ENCODE results near the gene VAV1.

VAV1 gene

GRCh38 chr19:6732803-6733337 lies 39.6 kb upstream of the VAV1 start:
- Histone ChIP-seq H3K27me3 (ENCODE audit: insufficient read depth, low read length) (no peaks in the 10 kb centered on the region), H3K4me1 (ENCODE audit: insufficient read depth, low read length) (peaks cover 5% of the 10 kb centered on the region), H3K4me3 (ENCODE audit: low read length) (no peak overlapping the region), H2AFZ (ENCODE audit: low read depth, low read length) (no peak overlapping the region), H3K36me3 (ENCODE audit: insufficient read depth, low read length) (no peaks in the 10 kb centered on the region), H3K9me3 (ENCODE audit: low read length) (no peaks in the 10 kb centered on the region)

DNA sequence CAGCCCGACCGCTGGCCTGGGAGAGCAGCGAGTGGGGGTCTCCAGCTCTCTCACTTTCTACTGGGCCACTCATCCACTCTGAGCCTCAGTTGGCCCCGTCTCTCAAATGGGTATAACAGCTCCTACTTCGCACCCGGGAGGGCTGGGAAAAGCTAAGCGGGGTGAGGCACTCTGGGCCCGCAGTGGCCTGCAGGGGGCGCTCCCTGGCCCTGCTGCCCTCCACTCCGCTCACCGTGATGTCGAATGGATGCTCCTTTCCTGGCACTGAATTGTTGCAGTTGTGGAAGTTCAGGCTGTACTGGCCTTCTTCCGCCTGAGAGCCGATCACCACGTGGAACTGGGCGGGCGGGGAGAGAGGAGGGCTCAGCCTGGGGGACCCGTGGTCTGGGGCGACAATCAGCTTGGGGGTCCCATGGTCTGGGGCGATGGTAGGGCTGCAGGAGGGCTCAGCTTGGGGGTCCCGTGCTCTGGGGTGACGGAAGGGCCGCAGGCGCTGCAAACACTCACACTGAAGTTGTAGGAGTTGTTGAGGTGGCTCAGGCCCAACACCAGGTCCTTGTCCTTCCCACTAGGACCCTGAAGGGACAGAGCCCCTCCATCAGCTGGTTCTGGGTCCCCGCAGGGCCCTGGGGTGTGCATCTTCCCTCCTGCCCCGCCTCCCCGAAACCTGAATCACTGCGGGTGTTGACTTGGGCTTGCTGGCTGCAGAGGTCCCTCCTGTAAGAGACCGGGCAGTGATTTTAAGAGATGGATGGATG lies 39.0 kb upstream of the VAV1 start:
- Histone ChIP-seq H2AFZ (ENCODE audit: low read depth, low read length) (no peak overlapping the region), H3K4me3 (ENCODE audit: low read length) (no peak overlapping the region), H3K27me3 (ENCODE audit: insufficient read depth, low read length) (no peaks in the 10 kb centered on the region), H3K36me3 (ENCODE audit: insufficient read depth, low read length) (no peaks in the 10 kb centered on the region), H3K4me1 (ENCODE audit: insufficient read depth, low read length) (peaks cover 12% of the 10 kb centered on the region), H3K9me3 (ENCODE audit: low read length) (no peaks in the 10 kb centered on the region)

DNA sequence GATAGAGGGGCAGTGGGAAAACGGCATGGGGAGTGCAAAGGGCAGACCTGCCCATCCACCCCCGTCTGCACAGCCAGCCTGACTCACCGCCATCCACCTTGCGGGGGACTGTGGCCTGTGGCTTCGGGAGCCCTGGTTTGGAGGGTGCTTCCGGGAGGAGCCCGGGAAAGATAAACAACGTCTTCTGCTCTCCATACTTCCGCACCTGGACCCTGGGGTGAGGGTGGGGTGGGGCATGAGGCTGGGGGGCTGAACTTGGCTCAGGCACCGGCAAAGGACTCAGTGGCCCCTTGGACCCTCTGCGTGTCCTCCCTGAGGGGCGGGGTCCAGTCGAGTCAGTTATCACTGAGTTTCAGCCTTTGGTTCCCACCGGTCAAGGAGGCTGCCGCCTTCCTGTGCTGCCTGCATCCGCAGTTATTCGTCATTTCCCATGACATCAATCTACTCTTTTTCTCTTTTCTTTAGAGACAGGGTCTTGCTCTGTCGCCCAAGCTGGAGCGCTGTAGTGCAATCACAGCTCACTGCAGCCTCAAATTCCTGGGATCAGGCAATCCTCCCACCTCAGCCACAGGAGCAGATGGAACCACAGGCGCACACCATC lies 38.3 kb upstream of the VAV1 start:
- no peaks in the 10 kb centered on the region for H3K9me3 ChIP-seq (ENCODE audit: low read length)
- H3K36me3 ChIP-seq (ENCODE audit: insufficient read depth, low read length): no peaks in the 10 kb centered on the region
- H3K27me3 ChIP-seq (ENCODE audit: insufficient read depth, low read length): no peaks in the 10 kb centered on the region
- H3K4me1 ChIP-seq (ENCODE audit: insufficient read depth, low read length): peaks cover 18% of the 10 kb centered on the region
- no peak overlapping the region for H3K4me3 ChIP-seq (ENCODE audit: low read length)
- no peak overlapping the region for H2AFZ ChIP-seq (ENCODE audit: low read depth, low read length)

- H3K4me1 ChIP-seq (ENCODE audit: insufficient read depth, low read length): peaks cover 21% of the 10 kb centered on the region
- no peaks in the 10 kb centered on the region for H3K27me3 ChIP-seq (ENCODE audit: insufficient read depth, low read length)
- H3K4me3 ChIP-seq (ENCODE audit: low read length): no peak overlapping the region
- H2AFZ ChIP-seq (ENCODE audit: low read depth, low read length): no peak overlapping the region
- H3K9me3 ChIP-seq (ENCODE audit: low read length): no peaks in the 10 kb centered on the region
- H3K36me3 ChIP-seq (ENCODE audit: insufficient read depth, low read length): no peaks in the 10 kb centered on the region
Measured at GRCh38 chr19:6735181-6735911, 37.2 kb upstream of the VAV1 start.

GRCh38 chr19:6736169-6736916 lies 36.2 kb upstream of the VAV1 start:
- H3K27me3 ChIP-seq (ENCODE audit: insufficient read depth, low read length): no peaks in the 10 kb centered on the region
- peak overlapping the region; percentile 75 for H2AFZ ChIP-seq (ENCODE audit: low read depth, low read length)
- no peaks in the 10 kb centered on the region for H3K36me3 ChIP-seq (ENCODE audit: insufficient read depth, low read length)
- no peaks in the 10 kb centered on the region for H3K9me3 ChIP-seq (ENCODE audit: low read length)
- H3K4me1 ChIP-seq (ENCODE audit: insufficient read depth, low read length): peaks cover 29% of the 10 kb centered on the region
- peak overlapping the region; percentile 82 for H3K4me3 ChIP-seq (ENCODE audit: low read length)

- peak overlapping the region; percentile 75 for H2AFZ ChIP-seq (ENCODE audit: low read depth, low read length)
- H3K4me1 ChIP-seq (ENCODE audit: insufficient read depth, low read length): peaks cover 29% of the 10 kb centered on the region
- no peaks in the 10 kb centered on the region for H3K36me3 ChIP-seq (ENCODE audit: insufficient read depth, low read length)
- peak overlapping the region; percentile 82 for H3K4me3 ChIP-seq (ENCODE audit: low read length)
- H3K9me3 ChIP-seq (ENCODE audit: low read length): no peaks in the 10 kb centered on the region
- no peaks in the 10 kb centered on the region for H3K27me3 ChIP-seq (ENCODE audit: insufficient read depth, low read length)
Measured at GRCh38 chr19:6736917-6737283, 35.6 kb upstream of the VAV1 start.

- peaks cover 29% of the 10 kb centered on the region for H3K4me1 ChIP-seq (ENCODE audit: insufficient read depth, low read length)
- no peaks in the 10 kb centered on the region for H3K27me3 ChIP-seq (ENCODE audit: insufficient read depth, low read length)
- peak within 1 kb of the TSS; percentile 75 for H2AFZ ChIP-seq (ENCODE audit: low read depth, low read length)
- H3K4me3 ChIP-seq (ENCODE audit: low read length): peak within 1 kb of the TSS; percentile 82
- H3K36me3 ChIP-seq (ENCODE audit: insufficient read depth, low read length): no peaks in the 10 kb centered on the region
- no peaks in the 10 kb centered on the region for H3K9me3 ChIP-seq (ENCODE audit: low read length)
Measured at GRCh38 chr19:6737284-6737872, 35.1 kb upstream of the VAV1 start, which contains the start of gene GPR108. TSS of gene GPR108 (minus strand) at chr19:6737580. CDS start at chr19:6737576, 4 bp downstream.

DNA sequence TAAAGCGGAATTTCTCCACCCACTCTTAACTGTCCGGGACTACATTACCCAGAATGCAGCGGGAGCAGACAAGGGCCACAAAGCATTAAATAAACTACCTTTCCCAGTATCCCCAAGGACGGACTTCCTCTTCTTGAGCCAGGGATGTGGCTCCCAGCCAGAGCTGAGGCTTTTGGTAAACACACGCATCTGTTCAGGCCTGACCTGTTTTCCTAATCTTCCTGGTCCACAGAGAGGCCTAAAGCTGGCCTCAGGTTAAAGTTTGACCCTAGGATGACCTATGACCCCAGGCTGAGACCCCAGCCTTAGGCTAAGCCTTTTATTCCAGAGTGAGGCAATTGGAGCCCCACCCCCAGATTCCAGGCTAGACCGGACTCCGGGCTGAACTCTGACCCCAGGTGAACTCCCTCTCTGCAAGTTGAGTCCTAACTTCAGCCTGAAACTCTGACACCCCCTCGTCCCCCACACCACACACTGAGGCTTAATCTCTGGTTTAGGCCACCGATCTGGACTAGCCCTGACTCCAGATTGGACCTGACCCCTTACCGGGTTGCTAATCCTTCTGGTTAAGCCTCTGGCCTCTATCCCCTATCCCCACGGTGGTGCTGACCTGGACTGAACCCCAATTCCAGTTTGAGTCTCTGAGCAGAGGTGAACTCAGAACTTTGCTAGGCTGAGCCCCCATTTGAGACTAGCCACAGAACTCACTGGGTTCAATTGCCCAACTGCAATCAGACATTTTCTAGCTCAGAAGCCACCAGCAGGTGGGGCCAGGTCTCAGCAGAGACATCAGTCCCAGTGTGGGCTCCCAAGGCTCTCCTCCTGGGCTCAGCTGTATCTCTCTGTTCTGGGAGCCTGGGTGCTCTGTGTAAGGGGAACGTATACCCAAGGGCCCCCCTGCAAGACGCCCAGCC lies 34.4 kb upstream of the VAV1 start:
- Histone ChIP-seq H3K9me3 (ENCODE audit: low read length) (no peaks in the 10 kb centered on the region), H3K4me3 (ENCODE audit: low read length) (peak overlapping the region; percentile 46), H3K36me3 (ENCODE audit: insufficient read depth, low read length) (no peaks in the 10 kb centered on the region), H3K27me3 (ENCODE audit: insufficient read depth, low read length) (no peaks in the 10 kb centered on the region), H2AFZ (ENCODE audit: low read depth, low read length) (peak overlapping the region; percentile 33), H3K4me1 (ENCODE audit: insufficient read depth, low read length) (peaks cover 35% of the 10 kb centered on the region)

DNA sequence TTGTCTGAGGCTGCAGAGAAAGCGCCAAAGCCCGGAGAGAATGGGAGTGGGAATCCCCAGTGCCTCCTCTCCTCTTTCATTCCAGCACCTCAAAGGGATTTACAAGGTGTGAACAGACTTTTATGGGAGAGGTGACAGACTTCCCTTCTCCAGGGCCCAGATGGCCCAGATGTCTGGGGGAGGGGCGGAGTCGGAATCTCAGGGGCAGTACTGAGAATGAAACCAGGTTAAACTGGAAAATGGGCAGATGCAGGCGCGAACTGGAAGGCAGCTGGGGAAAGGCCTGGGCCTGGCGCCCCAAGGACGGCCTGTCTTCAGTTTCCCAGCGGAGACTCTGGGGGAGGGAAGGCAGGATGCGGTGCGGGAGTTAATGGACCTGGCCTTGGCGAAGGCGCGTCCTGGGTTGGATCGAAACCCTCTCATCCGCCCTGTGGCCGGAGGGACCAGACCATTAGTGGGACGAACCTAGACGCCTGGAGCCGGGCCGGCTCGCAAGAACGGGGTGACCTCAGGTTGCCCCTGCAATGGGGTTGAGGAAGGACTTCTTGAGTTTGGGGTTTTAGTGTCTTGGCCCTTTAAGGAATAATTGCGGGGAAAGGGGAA lies 33.6 kb upstream of the VAV1 start:
- Histone ChIP-seq H3K36me3 (ENCODE audit: insufficient read depth, low read length) (no peaks in the 10 kb centered on the region), H3K27me3 (ENCODE audit: insufficient read depth, low read length) (no peaks in the 10 kb centered on the region), H3K9me3 (ENCODE audit: low read length) (no peaks in the 10 kb centered on the region), H3K4me1 (ENCODE audit: insufficient read depth, low read length) (peaks cover 41% of the 10 kb centered on the region), H2AFZ (ENCODE audit: low read depth, low read length) (peak overlapping the region; percentile 33), H3K4me3 (ENCODE audit: low read length) (peak overlapping the region; percentile 34)

DNA sequence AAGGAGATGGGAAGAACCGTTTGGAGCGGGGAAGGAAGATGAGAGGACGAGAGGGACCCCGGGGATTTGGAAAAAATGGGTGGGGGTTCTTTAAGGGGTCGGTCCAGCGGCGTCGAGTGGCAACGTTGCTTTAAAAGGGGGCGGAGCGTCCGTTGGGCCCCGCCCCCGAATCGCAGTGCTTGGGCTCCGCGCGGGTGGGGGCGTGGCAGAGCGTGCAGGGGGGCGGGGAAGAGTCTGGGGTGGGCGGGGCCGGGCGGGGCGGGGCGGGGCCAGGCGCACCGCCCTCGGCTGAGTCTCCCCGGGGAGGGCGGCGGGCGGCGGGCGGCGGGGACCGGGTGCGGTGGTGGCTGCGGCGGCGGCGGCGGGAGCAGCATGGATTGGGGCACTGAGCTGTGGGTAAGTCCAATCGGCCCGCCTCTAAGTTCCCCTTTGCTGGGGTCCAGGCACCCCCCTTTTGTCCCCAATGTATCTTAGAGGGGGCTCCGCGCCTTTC lies 33.1 kb upstream of the VAV1 start, which contains the start of gene TRIP10:
Gene TRIP10 (plus strand): TSS at position 291 of the 493 bp plus-strand sequence. CDS start 82 bp downstream, at position 373.
- H2AFZ ChIP-seq (ENCODE audit: low read depth, low read length): peak within 1 kb of the TSS; percentile 33
- no peaks in the 10 kb centered on the region for H3K36me3 ChIP-seq (ENCODE audit: insufficient read depth, low read length)
- H3K4me3 ChIP-seq (ENCODE audit: low read length): peak within 1 kb of the TSS; percentile 57
- no peaks in the 10 kb centered on the region for H3K27me3 ChIP-seq (ENCODE audit: insufficient read depth, low read length)
- H3K9me3 ChIP-seq (ENCODE audit: low read length): no peaks in the 10 kb centered on the region
- peaks cover 47% of the 10 kb centered on the region for H3K4me1 ChIP-seq (ENCODE audit: insufficient read depth, low read length)

DNA sequence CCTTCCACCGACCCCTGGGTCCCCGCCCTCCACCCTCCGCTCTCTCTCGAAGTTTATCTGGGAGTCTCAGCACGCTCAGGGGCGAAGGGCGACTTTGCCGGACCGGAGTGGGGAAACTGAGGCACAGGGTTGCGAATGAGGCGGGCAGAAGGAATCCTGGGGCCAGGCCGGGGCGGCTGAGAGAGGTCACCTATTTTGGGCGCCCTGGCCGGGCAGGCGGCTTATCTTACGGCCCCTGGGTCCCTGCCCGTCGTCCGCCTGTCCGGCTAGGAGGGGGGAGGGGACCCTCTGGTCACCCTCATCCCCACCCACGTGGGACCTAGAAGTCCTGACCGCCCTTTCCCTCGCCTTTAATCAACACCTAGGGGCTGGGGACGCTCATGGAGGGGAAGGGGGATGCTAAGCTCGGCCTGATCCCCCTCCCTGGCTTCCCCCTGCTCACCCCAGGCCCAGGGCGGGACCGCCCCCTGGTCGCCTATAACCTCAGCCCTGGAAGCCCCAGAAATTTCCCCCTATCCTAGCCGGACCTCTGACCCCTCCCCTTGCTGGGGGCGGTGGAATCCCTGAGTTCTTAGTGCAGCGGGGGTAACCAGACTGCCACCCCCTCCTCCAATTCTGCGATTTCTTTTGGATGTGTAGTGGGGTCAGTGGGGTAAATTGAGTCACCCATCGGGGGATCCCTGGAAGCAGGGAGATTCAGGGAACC lies 32.5 kb upstream of the VAV1 start:
- H3K36me3 ChIP-seq (ENCODE audit: insufficient read depth, low read length): peaks cover 4% of the 10 kb centered on the region
- H3K4me1 ChIP-seq (ENCODE audit: insufficient read depth, low read length): peaks cover 50% of the 10 kb centered on the region
- no peak overlapping the region for H2AFZ ChIP-seq (ENCODE audit: low read depth, low read length)
- H3K4me3 ChIP-seq (ENCODE audit: low read length): peak overlapping the region; percentile 57
- no peaks in the 10 kb centered on the region for H3K9me3 ChIP-seq (ENCODE audit: low read length)
- no peaks in the 10 kb centered on the region for H3K27me3 ChIP-seq (ENCODE audit: insufficient read depth, low read length)

Measured in neuron (in vitro differentiated cells).